ENCODE measurements around the gene PER2.

GRCh38 chr2:238320648-238321281 is 32.4 kb upstream of the PER2 start:
- TF ChIP-seq CTCF (IDR thresholded peaks at IDR 0.05) (no peak), EZH2 (IDR thresholded peaks at IDR 0.05; ENCODE audit: borderline replicate concordance, insufficient read depth, low read depth, low read length, poor library complexity, severe bottlenecking) (no peak)

Data from B cell (primary cell).